ENCODE data around the gene CSMD2. TPM values are rescaled to one million over a fixed set of nuclear protein-coding genes. Genes with fewer than 3 reads are reported as not detected.

The CSMD2 gene
- total and polyA plus RNA-seq, 2 donors from 2014 or later, result 0.47 TPM; not detected in 1

DNA sequence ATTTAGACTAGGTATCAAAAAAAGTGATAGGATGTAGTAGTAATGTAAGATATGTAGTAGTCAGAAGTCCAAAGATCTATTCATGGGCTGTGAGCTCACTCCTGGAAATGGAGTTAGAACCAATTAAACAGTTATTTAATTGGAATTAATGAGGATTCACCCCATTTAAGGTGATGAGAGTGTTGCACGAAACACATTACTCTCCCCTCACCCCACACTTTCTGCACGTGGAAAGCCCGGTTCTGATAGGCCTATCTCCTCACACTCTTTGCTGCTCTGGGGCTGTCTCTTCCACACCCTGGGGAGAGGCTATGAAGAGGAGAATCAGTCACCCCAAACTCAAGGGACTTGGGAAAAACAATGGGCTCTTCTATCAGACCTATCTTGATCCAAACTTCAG, 174.7 kb downstream of the CSMD2 start:
- no peaks in the 10 kb centered on the region for H3K9me3 ChIP-seq (ENCODE audit: control insufficient read depth in 2 of 3, insufficient read depth in 1 of 3, low read length in 3 of 3)
- no peak overlapping the region for H3K4me3 ChIP-seq (ENCODE audit: low read length in 3 of 3)
- H3K9ac ChIP-seq (ENCODE audit: low read length in 3 of 3), result no peak overlapping the region
- TF ChIP-seq, protein P1, sequence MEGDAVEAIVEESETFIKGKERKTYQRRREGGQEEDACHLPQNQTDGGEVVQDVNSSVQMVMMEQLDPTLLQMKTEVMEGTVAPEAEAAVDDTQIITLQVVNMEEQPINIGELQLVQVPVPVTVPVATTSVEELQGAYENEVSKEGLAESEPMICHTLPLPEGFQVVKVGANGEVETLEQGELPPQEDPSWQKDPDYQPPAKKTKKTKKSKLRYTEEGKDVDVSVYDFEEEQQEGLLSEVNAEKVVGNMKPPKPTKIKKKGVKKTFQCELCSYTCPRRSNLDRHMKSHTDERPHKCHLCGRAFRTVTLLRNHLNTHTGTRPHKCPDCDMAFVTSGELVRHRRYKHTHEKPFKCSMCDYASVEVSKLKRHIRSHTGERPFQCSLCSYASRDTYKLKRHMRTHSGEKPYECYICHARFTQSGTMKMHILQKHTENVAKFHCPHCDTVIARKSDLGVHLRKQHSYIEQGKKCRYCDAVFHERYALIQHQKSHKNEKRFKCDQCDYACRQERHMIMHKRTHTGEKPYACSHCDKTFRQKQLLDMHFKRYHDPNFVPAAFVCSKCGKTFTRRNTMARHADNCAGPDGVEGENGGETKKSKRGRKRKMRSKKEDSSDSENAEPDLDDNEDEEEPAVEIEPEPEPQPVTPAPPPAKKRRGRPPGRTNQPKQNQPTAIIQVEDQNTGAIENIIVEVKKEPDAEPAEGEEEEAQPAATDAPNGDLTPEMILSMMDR (IDR thresholded peaks at IDR 0.05; ENCODE audit: borderline replicate concordance, extremely low read depth, insufficient read depth), result no peak
- DNase-seq, result no peak
- intact Hi-C loops (cut with DNase I), result no loop called here
- peaks cover 0 to 3% (median 0%) of the 10 kb centered on the region in 3 donors for H3K4me1 ChIP-seq (ENCODE audit: control insufficient read depth in 2 of 3, insufficient read depth in 2 of 3, low read depth in 1 of 3, low read length in 3 of 3)
- no peak overlapping the region for H3K27ac ChIP-seq (ENCODE audit: low read depth in 2 of 2, low read length in 2 of 2)
- H3K36me3 ChIP-seq (ENCODE audit: control insufficient read depth in 2 of 3, insufficient read depth in 3 of 3, low read length in 3 of 3), result no peaks in the 10 kb centered on the region
- no peak for FAIRE-seq
- no peaks in the 10 kb centered on the region for H3K27me3 ChIP-seq (ENCODE audit: control insufficient read depth, insufficient read depth, low read length)

DNA sequence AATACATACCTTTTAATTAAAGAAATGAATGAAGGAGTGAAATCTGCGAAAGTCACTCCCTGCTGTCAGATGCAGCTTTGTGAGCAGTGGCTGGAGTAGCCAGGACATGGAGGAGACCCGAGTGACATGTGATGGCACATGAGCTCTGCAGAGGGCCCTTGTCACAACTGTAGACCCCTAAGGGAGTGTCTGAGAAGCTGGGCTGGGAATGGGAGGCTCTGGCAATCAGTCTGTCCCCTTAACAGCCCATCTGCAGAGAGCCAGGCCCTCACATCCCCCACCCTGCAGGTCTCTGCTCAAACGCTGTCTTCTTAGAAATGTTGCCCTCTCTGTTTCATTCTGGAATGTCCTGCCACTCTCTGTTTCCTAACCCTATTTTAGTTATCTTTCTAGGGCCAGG, 176.9 kb downstream of the CSMD2 start:
- no peak for FAIRE-seq
- H3K36me3 ChIP-seq (ENCODE audit: control insufficient read depth in 2 of 3, insufficient read depth in 3 of 3, low read length in 3 of 3), result no peaks in the 10 kb centered on the region

DNA sequence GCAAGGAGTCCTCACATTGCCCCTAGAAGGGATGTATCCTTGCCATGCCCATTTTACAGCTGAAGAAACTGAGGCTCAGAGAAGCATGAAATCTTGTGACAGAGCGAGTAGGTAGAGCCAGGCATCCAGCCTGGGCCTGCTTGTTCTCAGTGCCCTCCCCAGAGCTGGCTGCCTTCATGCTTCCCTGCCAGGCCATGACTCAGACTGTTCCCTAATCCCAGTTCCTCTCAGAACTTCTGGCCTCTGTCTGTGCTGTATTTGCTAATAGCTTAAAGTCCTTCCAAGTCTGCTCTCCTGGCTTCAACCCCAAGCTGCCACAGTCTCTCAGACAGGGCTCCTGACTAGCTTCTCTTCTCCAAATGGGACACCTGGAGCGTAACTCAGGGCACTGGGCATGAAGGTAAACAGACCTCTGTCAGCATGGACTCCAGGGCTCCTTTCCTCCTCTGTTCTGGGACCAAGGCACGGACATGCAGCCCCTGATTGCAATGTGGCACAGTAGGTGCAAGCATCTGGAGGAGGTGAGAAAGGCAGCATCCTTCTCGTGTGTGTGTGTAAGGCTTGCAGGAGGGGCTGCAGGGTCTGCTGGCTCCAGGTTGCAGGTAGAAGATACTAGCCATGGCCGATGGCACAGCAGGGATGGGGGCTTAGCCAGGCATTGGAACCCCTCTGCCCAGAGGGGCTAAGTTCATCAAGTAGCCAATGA, 178.5 kb downstream of the CSMD2 start:
- Histone ChIP-seq H3K9ac (ENCODE audit: low read length in 3 of 3) (no peak overlapping the region), H3K27ac (ENCODE audit: low read depth in 2 of 2, low read length in 2 of 2) (no peak overlapping the region), H3K4me3 (ENCODE audit: low read length in 3 of 3) (no peak overlapping the region), H3K27me3 (ENCODE audit: control insufficient read depth, insufficient read depth, low read length) (no peaks in the 10 kb centered on the region), H3K36me3 (ENCODE audit: control insufficient read depth in 2 of 3, insufficient read depth in 3 of 3, low read length in 3 of 3) (no peaks in the 10 kb centered on the region), H3K4me1 (ENCODE audit: control insufficient read depth in 2 of 3, insufficient read depth in 2 of 3, low read depth in 1 of 3, low read length in 3 of 3) (peaks cover 0 to 4% (median 0%) of the 10 kb centered on the region in 3 donors), H3K9me3 (ENCODE audit: control insufficient read depth in 2 of 3, insufficient read depth in 1 of 3, low read length in 3 of 3) (no peaks in the 10 kb centered on the region)
- DNase-seq (no peak), FAIRE-seq (no peak)
- intact Hi-C loops (cut with DNase I), result no loop called here
- TF ChIP-seq, protein P1 (IDR thresholded peaks at IDR 0.05; ENCODE audit: borderline replicate concordance, extremely low read depth, insufficient read depth), result no peak

More for the DNA sequence above, 176.9 kb downstream of the CSMD2 start:
- Histone ChIP-seq H3K27ac (ENCODE audit: low read depth in 2 of 2, low read length in 2 of 2) (no peak overlapping the region), H3K27me3 (ENCODE audit: control insufficient read depth, insufficient read depth, low read length) (no peaks in the 10 kb centered on the region), H3K4me1 (ENCODE audit: control insufficient read depth in 2 of 3, insufficient read depth in 2 of 3, low read depth in 1 of 3, low read length in 3 of 3) (peaks cover 0 to 4% (median 0%) of the 10 kb centered on the region in 3 donors), H3K4me3 (ENCODE audit: low read length in 3 of 3) (no peak overlapping the region), H3K9ac (ENCODE audit: low read length in 3 of 3) (no peak overlapping the region), H3K9me3 (ENCODE audit: control insufficient read depth in 2 of 3, insufficient read depth in 1 of 3, low read length in 3 of 3) (no peaks in the 10 kb centered on the region)
- intact Hi-C loops (cut with DNase I), result no loop called here
- no peak for DNase-seq
- TF ChIP-seq, protein P1 (IDR thresholded peaks at IDR 0.05; ENCODE audit: borderline replicate concordance, extremely low read depth, insufficient read depth), result no peak

Data from kidney (tissue), 14 donors.